GM21447 (cell line): Measurements from ENCODE around the gene SKAP2.
"Not testable (repeated sequence)": the region's sequence is repeated elsewhere in the genome, so short reads cannot be mapped to it uniquely, and the experiment has no call there.

Experiments
- ATAC-seq: cut with Tn5 transposase; IDR thresholded peaks from one replicate; pipeline ENCODE4 v1.9.1; 2021; ENCODE audit not compliant: unreplicated experiment

SKAP2 gene

DNA sequence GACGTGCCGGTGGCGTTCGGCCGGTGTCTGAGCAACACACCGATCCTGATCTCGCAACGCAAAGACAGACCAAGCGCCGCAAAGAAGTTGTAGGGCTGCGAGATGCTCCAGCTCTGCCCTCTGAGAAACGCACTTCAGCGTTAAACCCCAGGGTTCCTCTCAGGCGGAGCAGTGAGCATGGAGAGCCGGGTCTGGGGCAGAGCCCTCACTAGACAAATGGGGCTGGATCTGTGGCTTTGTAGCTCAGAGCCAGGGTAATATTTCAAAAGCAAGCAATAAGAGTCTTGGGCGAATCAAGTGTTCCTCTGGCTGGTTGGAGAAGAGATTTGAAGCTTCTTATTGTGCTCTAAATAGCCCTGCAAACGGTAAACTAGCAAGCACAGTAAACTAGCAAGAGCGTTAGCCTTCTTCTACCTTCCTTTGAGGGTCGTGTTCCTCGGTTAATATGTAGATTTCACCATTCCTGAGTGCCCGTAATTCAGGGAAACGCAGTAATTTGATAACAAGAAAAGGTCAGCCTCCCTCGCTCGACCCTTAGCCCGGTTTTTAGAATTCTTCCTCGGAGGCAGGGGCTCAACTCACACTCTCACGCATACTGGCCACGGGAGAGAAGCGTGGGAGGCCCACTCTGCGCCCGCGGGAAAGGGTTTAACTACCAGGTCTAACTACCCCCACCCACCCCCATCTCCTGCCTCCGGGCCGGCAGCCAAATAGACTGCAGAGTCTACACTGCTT, 6.7 kb downstream of the SKAP2 start:
- peak; percentile 46 for ATAC-seq

DNA sequence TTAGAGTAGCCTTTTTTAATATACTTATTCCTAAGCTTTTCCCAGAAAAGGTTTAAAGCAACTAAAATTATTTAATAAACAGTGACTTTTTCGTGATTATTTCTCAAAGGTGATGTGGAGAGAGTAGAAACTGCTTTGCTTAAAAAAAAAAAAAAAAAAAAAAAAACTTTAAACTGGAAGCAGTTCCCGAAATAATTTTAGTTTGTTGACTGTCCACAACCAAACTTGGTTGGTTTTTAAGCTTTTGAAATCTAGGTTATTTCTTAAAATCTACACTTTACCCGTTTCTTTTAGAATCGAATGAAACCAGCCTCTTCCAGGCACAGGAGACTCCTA, 7.3 kb downstream of the SKAP2 start:
- no peak for ATAC-seq

DNA sequence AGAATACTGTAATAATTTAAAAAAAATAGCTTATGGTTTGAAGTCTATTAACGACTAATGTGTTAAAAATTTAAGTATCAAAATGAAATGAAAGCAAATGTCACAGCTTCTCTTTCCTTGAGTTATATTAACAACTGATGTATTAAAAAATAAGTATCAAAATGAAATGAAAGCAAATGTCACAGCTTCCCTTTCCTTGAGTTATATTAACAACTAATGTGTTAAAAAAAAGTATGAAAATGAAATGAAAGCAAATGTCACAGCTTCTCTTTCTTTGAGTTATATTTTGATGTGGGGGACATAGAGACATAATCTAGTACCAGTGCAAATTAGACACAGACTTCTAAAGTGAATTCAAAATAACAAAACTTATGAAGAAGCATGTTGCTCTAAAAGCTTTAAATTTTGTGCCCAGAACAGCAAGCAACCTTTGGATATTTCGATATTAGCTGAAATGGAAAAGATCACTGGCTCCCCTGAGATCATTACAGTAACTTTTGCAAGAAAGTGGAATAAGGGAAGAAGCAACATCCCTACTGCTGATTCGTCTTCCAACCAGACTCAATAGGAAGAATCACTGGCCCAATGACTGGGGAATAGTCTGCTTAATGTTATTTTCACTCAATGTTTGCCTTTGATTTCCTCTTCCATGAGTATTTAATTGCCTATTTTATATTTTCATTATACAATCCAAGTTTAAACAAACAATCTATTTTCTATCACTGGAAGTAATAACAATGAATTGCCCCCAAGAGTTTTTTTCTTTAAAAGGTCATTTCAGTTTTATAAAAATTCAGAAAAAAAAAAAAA, 8.0 kb downstream of the SKAP2 start:
- ATAC-seq = no peak

GRCh38 chr7:26854876-26855855, 9.2 kb downstream of the SKAP2 start:
- no peak for ATAC-seq

- no peak for ATAC-seq
Observed at GRCh38 chr7:26853788-26854393, 10.5 kb downstream of the SKAP2 start.

DNA sequence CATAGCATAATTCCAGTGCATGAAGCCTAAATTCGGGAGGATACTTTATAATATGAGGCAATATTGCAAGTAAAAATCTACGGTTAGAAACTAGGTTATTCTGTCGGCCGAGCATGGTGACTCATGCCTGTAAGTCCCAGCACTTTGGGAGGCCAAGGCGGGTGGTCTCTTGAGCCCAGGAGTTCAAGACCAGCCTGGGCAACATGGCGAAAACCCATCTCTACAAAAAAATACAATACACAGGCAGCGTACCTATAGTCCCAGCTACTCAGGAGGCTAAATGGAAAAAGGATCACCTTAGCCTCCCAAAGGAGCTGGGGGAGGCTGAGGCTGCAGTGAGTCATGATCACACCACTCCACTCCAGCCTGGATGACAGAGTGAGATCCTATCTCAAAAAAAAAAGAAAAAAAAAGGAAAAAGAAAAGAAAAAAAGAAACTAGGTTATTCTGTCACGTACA, 14.2 kb downstream of the SKAP2 start:
- no peak for ATAC-seq

GRCh38 chr7:26843705-26844104, 20.7 kb downstream of the SKAP2 start:
- ATAC-seq = no peak

- ATAC-seq = no peak
Observed at GRCh38 chr7:26842897-26843296, 21.5 kb downstream of the SKAP2 start.

DNA sequence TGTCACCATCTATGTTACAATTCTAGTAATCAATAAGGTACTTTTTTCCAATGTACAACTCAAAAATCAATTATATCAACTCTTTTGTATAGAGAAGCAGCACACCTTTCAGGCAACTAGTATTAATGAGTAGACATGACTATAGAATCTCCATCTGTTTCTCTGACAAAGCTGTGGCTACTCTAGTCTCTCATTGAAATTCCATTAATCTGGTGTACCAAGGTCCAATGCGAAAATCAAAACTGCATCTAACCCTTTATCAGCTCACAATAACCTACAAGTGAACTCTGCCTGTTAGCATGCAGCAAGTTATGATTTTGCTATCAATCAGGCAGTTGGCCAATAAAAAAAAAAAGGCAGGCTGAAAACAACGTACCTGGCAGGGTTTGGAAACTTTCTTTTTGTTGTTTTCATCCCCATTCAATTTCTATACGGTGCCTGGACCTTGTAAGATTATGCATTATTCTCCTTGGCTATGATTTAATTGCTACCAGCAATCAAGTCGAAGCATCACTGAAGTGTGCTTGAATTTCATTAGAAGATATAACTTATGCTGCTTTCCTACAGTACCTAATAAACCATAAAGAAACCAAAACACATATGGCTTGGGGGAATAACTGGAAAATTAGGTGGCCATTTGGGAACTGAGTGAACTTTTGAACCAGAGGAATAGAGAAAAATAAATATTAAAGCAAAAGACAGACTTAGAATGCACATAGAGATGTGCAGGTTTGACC, 23.2 kb downstream of the SKAP2 start:
- no peak for ATAC-seq

DNA sequence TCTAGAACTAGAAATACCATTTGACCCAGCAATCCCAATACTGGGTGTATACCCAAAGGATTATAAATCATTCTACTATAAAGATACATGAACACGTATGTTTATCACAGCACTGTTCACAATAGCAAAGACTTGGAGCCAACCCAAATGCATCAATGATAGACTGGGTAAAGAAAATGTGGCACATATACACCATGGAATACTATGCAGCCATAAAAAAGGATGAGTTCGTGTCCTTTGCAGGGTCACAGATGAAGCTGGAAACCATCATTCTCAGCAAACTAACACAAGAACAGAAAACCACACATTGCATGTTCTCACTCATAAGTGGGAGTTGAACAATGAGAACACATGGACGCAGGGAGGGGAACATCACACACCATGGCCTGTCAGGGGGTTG, 27.6 kb downstream of the SKAP2 start:
- ATAC-seq = not testable (repeated sequence)

- no peak for ATAC-seq
Observed at GRCh38 chr7:26815426-26815825, 49.0 kb downstream of the SKAP2 start.

DNA sequence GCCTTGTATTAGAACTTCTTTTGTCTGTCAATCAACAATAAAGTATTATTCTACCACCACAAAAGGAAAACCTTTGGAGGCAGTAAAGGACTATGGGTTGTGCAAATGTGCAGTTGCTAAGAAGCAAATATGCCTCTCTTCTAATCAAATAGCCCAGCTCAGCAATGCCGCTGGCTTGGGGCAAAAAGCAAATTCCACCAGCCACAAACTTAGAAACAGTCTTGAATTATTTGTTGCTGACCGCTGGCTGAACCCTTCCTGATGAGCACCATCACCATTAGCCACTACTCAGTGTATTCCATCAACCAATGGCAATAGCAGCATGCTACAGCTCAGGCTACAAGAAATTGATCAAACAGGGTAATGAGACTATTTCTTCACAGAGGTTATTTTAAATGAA, 51.0 kb downstream of the SKAP2 start:
- no peak for ATAC-seq

DNA sequence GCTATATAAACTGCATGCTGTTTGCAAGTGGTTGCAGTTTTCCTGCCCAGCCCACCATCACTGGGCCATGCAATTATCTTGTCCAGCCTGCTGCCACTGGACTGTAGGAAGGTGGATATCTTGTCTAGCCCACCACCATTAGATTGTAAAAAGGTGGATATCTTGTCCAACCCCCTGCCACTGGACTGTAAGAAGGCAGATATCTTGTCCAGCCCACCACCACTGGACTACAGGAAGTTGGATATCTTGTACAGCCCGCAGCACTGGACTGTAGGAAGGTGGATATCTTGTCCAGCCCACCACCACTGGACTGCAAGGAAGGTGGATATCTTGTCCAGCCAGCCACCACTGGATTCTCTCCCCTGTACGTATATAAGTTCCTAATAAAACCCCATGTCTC, 69.8 kb downstream of the SKAP2 start:
- ATAC-seq = no peak

- ATAC-seq = no peak
Observed at GRCh38 chr7:26792576-26792975, 71.8 kb downstream of the SKAP2 start.

DNA sequence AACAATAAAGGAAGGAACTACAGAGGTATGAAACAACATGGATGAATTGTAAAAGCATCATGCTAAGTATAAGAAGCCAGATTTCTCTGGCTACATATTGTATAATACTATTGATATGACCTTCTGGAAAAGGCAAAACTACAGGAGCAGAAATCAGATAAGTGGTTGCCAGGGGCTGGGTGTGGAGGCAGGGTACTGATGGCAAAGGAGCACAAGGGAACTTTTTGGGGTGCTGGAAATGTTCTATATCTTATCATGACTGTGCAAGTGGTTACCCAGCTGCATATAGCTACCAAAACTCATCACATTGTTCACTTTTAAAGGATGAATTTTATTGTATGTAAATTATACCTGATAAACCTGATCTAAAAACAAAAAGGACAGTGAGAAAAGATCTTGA, 72.4 kb downstream of the SKAP2 start:
- ATAC-seq = no peak

DNA sequence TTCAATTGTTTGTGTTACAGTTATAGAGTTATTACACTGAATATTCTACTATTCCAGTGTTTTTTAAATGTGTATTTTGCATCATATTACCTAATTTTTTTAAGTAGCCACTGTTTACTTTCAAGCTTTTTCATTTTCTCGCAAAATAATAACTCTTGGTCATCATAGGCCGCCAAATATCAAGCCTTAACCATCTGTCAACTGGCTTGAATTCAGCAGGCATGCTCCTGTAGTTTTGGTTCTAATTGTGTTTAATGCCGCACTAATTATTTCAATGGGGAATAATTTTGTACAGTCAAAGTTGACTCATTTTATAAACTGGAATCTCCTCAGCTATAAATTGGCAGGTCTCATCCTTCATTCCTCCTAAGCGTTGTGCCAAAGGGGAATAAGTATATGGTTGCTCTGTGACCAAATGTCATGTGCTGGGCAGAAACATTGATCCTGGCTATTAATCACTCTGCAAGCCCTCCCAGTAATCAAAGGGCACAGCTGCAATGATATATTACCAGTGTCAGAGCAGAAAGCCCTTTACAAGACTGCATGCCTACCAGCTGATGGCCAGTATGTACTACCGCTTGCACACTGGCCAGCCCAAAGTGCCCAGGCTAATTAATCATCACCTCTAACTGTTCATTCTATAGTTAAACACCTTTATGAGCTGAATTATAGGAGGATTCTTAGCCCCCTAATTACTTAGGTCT, 74.8 kb downstream of the SKAP2 start:
- ATAC-seq = no peak

GRCh38 chr7:26787701-26788100, 76.7 kb downstream of the SKAP2 start:
- ATAC-seq = no peak

DNA sequence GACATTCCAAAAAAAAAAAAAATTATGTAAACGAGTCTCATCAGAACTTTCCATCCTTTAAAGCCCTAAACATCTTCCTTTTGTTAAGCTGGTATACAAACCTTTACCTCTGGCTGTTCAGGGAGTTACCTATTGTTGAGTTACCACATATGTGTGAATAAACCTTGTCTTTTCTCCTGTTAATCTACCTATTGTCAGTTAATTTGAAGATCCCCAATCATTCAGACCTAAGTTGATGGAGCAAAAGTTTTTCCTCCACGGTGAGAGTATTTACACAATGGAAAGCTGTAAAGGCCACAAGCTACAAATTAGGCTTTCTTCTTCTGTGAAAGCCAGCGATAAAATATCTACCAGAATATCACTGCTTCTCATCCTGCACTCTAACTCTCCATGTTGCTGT, 80.3 kb downstream of the SKAP2 start:
- ATAC-seq = no peak

DNA sequence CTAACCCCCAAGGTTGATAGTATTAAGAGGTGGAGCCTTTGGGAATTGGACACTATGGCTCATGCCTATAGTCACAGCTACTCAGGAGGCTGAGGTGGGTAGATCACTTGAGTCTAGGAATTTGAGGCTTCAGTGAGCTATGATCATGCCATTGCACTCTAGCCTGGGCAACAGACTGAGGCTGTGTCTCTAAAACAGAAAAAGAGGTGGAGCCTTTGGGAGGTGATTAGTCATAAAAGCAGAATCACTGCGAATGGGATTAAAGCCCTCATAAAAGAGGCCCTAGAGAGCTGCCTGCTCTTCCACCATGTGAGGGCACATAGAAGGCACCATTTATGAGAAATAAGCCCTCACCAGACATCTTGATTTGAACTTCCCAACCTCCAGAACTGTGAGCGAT, 81.9 kb downstream of the SKAP2 start:
- no peak for ATAC-seq
